ENCODE measurements around the gene PLA2G4D. TPM values are rescaled to one million over a fixed set of nuclear protein-coding genes. Genes with fewer than 3 reads are reported as not detected.
A peak's percentile ranks its signal among the peaks of the same experiment; 100 is the strongest.

Gene PLA2G4D, protein sequence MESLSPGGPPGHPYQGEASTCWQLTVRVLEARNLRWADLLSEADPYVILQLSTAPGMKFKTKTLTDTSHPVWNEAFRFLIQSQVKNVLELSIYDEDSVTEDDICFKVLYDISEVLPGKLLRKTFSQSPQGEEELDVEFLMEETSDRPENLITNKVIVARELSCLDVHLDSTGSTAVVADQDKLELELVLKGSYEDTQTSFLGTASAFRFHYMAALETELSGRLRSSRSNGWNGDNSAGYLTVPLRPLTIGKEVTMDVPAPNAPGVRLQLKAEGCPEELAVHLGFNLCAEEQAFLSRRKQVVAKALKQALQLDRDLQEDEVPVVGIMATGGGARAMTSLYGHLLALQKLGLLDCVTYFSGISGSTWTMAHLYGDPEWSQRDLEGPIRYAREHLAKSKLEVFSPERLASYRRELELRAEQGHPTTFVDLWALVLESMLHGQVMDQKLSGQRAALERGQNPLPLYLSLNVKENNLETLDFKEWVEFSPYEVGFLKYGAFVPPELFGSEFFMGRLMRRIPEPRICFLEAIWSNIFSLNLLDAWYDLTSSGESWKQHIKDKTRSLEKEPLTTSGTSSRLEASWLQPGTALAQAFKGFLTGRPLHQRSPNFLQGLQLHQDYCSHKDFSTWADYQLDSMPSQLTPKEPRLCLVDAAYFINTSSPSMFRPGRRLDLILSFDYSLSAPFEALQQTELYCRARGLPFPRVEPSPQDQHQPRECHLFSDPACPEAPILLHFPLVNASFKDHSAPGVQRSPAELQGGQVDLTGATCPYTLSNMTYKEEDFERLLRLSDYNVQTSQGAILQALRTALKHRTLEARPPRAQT
- total RNA-seq (2014; rRNA removed; shearing (Covaris generic)): 0.11 and 0.17 TPM in 2 replicates

DNA sequence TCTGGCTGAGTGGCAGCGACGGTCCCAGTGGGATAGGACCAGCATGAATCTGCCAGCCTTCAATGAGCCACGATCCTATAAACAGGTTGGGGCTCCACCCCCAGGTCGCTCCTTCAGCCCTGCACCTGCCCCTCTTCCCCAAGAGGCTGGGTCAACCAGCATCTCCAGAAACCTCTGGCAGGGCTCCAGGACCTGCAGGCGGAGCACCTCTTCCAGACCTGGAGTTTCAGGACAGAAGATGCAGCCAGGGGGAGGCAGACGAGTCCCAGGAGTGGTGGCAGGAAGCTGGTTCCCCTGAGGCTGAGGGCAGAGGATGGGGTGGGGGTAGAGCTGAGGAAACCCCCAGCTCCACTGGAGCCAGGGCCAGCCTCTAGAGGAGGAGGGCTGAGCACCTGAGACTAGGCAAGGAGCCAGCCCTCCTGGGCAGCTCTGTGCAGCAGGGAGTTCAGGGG, at the start of gene PLA2G4D:
TSS of gene PLA2G4D (minus strand) at position 51 of the 452 bp plus-strand sequence. CDS start 103 bp downstream, outside the sequence.
- H3K27me3 ChIP-seq (ENCODE audit: control insufficient read depth, insufficient read depth, low read length): no peaks in the 10 kb centered on the region; the same call in 1 of the 2 replicates
- peak; percentile 49 for DNase-seq

DNA sequence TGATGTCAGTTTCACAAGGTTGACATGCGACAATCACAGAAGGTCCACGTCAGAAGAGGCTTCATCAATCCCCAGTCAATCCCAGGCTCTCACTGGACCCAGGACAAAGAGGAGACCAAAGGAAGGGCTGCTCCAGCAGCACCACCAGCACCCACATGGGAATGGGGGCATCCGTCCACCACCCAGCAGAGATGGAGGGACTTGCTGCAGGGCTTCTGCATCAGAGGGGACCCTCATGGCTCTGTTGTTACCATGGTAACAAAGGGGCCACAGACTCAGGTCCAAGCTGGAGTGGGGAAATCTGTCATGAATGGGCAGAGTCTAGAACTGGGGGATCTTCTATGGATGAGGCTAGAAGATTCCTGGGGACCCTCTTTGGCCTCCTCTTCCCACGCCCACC, 49.0 kb upstream of the PLA2G4D start:
- H3K4me3 ChIP-seq (ENCODE audit: insufficient read depth, low read depth, low read length): no peak overlapping the region
- H3K27me3 ChIP-seq (ENCODE audit: control insufficient read depth, insufficient read depth, low read length): no peaks in the 10 kb centered on the region
- no peak for DNase-seq
- no peaks in the 10 kb centered on the region for H3K36me3 ChIP-seq (replicated peaks; ENCODE audit: control insufficient read depth, insufficient read depth, low read length)

More for the DNA sequence above, at the start of gene PLA2G4D:
- no peak within 1 kb of the TSS for H3K4me3 ChIP-seq (ENCODE audit: insufficient read depth, low read depth, low read length)
- H3K36me3 ChIP-seq (replicated peaks; ENCODE audit: control insufficient read depth, insufficient read depth, low read length): no peaks in the 10 kb centered on the region

DNA sequence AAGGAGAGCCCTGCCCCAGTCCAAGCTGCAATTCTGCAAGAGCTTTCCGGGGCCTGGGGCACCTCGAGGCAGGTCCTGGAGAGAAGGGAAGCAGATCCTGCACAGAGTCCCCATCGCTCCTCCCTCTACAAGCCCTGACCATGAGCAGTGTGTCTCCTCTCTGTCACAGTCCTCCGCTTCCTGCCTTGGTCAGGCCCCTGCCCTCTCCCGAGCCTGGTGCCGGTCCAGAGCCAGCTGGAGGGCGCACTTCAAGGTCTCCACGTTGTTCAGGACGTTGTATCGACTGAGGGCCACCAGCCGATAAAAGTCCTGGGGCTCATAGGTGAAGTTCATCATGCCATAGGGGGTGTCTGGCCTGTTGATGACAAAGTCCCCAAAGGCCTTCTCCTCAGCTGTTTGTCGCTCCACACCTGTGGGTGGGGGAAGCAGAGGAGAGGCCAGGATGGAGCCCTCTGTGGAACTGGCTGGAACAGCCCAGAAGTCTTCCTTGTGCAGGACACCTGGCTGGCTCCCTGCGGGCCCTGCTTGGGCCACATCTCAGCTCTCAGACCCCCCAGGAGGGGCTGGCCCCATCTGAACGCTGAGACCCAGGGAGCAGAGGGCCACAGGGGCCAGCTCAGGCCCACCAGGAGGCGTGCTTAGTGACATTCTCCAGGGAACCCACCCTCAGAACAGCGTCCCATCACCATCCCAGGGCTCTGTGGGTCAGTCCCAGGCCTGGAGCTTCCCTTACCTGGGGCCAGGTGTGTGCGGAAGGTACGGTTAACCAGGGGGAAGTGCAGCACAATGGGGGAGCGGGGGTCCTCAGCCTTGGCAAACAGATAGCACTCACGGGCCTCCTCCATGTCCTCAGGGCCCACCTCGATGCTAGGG, 47.7 kb upstream of the PLA2G4D start:
- H3K27me3 ChIP-seq (ENCODE audit: control insufficient read depth, insufficient read depth, low read length): no peaks in the 10 kb centered on the region
- no peaks in the 10 kb centered on the region for H3K36me3 ChIP-seq (replicated peaks; ENCODE audit: control insufficient read depth, insufficient read depth, low read length)
- H3K4me3 ChIP-seq (ENCODE audit: insufficient read depth, low read depth, low read length): no peak overlapping the region
- peak; percentile 14 for DNase-seq

DNA sequence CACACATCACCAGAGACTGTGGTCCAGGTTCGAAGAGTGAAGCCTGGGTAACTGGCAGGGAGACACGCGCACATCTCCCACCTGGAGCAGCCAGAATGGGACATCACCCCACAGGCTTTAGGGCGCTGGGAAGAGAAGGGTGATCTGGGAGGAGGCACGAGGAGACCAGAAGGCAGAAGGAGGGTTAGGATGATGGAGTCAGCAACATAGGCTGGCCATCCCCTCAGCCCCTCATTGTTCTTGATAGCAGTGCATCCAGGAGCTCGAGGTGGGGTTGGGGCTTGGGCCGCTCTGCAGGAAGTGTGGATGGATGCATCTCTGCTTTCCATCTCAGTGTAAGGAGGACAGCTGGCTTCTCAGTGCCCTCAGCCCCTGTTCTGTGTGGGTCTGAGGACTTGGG, 46.9 kb upstream of the PLA2G4D start:
- H3K4me3 ChIP-seq (ENCODE audit: insufficient read depth, low read depth, low read length): no peak overlapping the region
- H3K36me3 ChIP-seq (replicated peaks; ENCODE audit: control insufficient read depth, insufficient read depth, low read length): no peaks in the 10 kb centered on the region
- no peak for DNase-seq
- H3K27me3 ChIP-seq (ENCODE audit: control insufficient read depth, insufficient read depth, low read length): no peaks in the 10 kb centered on the region

DNA sequence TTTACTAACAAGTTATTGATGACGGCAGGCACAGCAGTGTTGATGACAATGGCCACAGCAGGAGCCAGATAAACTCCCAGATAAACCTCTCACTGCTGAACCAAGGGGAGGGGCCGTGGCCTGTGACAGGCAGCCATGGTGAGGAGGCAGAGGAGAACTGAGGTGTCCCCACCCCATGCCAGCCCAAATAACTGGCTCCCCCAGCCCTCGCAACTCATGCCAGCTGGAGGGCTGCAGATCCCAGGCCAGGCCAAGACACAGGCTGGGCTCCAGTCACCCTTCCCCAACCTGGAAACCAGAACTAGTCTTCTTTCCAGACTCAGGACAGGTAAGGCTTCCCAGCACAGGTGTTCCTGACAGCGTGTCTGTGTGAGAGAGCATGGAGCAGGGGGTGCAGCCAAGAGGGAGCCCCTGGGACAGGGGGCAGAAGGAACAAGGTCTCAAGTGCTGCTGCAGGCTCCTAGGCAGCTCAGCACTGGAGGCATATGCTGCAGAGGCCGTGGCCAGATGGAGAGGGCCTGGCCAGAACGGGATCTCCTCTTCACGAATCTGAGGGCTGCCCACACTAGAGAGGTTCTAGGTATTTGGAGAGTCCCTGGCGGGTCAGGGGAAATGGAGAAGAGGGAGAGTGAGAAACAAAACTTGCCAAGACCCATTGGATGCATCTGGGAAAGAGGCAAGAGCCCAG, 46.2 kb upstream of the PLA2G4D start:
- H3K27me3 ChIP-seq (ENCODE audit: control insufficient read depth, insufficient read depth, low read length): no peaks in the 10 kb centered on the region
- DNase-seq: peak; percentile 21
- no peak overlapping the region for H3K4me3 ChIP-seq (ENCODE audit: insufficient read depth, low read depth, low read length)
- no peaks in the 10 kb centered on the region for H3K36me3 ChIP-seq (replicated peaks; ENCODE audit: control insufficient read depth, insufficient read depth, low read length)

DNA sequence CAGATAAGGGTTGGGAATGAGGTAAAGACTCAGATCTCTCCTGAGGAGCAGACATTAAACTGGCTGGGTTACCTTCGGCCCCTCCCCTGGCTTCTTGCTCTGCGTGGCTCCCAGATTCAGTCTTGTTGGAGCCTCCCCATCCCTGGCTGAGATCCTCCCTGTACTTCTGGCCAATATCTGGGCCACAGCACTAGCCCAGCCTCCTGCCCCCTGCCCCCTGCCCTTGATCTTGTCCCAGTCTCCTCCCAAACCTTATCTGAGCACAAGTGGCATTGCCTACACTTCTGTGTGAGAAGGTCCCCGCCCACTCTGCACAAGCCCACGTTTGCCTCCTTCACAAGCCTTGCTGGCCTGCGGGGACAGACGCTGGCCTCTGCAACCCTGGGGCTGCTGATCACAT, 45.2 kb upstream of the PLA2G4D start:
- Histone ChIP-seq H3K36me3 (replicated peaks; ENCODE audit: control insufficient read depth, insufficient read depth, low read length) (no peaks in the 10 kb centered on the region), H3K4me3 (ENCODE audit: insufficient read depth, low read depth, low read length) (no peak overlapping the region), H3K27me3 (ENCODE audit: control insufficient read depth, insufficient read depth, low read length) (no peaks in the 10 kb centered on the region)
- peak; percentile 3 for DNase-seq

DNA sequence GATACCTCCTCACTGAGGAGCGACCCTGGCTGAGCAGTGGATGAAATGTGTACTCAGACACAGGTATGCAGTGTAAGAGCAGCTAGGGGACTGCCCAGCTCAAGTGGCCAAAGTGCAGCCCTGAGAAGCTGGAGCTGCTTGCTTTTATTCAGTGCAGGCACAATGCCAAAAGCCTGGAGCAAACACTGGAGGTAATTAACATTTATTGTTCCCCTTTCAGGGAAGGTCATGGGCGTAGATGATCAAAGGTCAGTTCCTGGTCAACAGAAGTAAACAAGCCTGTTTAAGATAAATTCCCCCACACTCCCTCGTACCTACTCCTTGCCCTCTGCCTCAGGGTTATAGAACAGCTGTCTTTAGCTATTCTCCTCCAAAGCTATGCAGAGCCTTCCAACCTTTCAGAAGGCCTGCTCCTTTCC, 44.6 kb upstream of the PLA2G4D start:
- H3K36me3 ChIP-seq (replicated peaks; ENCODE audit: control insufficient read depth, insufficient read depth, low read length): no peaks in the 10 kb centered on the region
- H3K27me3 ChIP-seq (ENCODE audit: control insufficient read depth, insufficient read depth, low read length): no peaks in the 10 kb centered on the region
- H3K4me3 ChIP-seq (ENCODE audit: insufficient read depth, low read depth, low read length): no peak overlapping the region
- DNase-seq: no peak

DNA sequence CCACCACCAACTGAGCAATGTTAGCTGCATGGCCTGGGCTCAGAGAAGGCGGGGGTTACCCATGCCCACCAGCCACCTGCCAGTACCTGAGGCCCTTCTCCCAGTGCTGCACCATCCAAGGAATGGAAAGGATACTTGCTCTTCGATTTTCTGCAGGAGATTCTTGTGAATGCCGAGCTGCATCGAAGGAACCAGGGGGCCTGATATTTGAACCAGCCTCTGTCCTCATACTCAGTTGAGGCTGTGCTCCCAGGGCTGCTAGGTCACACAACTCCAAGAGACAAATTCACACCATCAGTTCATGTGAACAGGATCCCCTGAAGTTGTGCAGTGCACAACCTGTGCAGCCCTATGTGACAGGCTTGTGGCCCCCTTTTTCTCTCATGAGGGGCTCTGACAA, 44.0 kb upstream of the PLA2G4D start:
- no peak overlapping the region for H3K4me3 ChIP-seq (ENCODE audit: insufficient read depth, low read depth, low read length)
- DNase-seq: no peak
- H3K36me3 ChIP-seq (replicated peaks; ENCODE audit: control insufficient read depth, insufficient read depth, low read length): no peaks in the 10 kb centered on the region

DNA sequence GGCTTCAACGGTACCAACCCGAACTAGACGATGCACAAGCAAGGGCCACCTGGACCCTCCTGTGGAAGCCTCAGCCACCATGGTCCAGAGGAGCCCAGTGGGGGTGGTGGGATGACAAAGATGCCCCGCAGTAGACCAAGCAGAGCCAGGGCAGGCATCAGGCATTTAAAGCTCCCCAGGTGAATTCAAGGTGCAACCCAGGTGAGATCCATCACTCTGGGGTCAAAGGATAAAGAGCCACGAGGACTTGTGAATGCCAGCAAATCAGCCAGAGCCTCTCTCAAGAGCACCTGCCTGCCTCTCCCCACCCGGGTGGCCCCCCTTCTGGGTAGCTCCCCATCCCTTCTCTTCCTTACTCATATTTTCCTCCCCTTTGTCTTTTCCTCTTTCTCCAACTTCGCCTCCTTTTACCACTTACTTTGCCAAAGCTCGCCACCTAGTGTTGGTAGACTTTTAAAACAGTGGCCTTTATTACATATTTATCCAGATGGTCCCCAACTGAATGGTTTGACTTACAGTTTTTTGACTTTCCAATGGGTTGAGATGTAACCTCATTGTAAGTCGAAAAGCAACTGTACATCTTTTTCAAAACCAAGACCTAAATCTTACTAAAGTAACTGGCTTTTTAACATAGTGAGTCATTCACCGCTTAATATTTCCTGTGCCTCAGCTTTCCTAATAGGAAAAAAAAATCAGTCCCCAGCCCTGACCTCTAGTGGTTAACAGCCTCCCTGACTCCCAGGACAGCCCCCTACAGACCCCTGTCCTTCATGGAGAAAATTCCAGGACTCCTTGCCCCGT, 43.3 kb upstream of the PLA2G4D start:
- peak; percentile 91 for DNase-seq
- Histone ChIP-seq H3K36me3 (replicated peaks; ENCODE audit: control insufficient read depth, insufficient read depth, low read length) (no peaks in the 10 kb centered on the region), H3K4me3 (ENCODE audit: insufficient read depth, low read depth, low read length) (no peak overlapping the region), H3K27me3 (ENCODE audit: control insufficient read depth, insufficient read depth, low read length) (no peaks in the 10 kb centered on the region)

More for the DNA sequence above, 44.0 kb upstream of the PLA2G4D start:
- H3K27me3 ChIP-seq (ENCODE audit: control insufficient read depth, insufficient read depth, low read length): no peaks in the 10 kb centered on the region

DNA sequence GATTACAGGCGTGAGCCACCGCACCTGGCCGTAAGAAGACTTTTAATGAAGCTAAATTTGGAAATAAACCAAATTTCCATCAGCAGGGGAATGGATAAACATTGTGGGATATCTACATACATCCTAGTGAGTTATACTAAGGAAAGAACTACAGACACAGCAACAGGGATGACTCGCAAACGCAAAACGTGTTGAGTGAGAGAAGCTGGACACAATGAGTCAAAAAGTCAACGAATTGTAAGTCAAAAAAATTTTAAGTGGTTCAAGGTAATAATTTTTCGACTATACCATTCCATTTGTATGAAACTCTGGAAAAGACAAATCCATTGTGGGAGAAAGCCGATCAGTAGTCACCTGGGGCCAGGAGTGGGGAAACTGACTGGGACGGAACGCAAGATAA, 42.2 kb upstream of the PLA2G4D start:
- H3K27me3 ChIP-seq (ENCODE audit: control insufficient read depth, insufficient read depth, low read length): no peaks in the 10 kb centered on the region
- H3K4me3 ChIP-seq (ENCODE audit: insufficient read depth, low read depth, low read length): no peak overlapping the region
- no peaks in the 10 kb centered on the region for H3K36me3 ChIP-seq (replicated peaks; ENCODE audit: control insufficient read depth, insufficient read depth, low read length)
- no peak for DNase-seq

DNA sequence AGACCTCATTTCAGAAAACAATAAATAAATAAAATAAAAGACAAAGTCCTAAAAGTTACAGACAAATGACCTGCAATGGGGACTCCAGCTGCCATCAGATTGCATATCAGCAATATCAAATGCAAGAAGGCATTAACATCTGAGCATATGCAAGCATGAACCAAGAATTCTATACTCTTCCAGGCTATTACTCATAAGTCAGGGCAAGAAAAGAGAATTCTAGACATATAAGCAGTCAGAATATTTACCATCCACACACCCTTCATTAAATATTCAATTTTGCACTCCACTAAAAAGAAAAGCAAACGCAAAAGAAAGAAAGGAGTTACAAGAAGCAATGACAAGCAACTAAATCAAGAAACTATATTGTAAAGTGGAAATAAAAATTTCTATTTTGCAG, 41.0 kb upstream of the PLA2G4D start:
- Histone ChIP-seq H3K36me3 (replicated peaks; ENCODE audit: control insufficient read depth, insufficient read depth, low read length) (no peaks in the 10 kb centered on the region), H3K4me3 (ENCODE audit: insufficient read depth, low read depth, low read length) (no peak overlapping the region), H3K27me3 (ENCODE audit: control insufficient read depth, insufficient read depth, low read length) (no peaks in the 10 kb centered on the region)
- DNase-seq: no peak

DNA sequence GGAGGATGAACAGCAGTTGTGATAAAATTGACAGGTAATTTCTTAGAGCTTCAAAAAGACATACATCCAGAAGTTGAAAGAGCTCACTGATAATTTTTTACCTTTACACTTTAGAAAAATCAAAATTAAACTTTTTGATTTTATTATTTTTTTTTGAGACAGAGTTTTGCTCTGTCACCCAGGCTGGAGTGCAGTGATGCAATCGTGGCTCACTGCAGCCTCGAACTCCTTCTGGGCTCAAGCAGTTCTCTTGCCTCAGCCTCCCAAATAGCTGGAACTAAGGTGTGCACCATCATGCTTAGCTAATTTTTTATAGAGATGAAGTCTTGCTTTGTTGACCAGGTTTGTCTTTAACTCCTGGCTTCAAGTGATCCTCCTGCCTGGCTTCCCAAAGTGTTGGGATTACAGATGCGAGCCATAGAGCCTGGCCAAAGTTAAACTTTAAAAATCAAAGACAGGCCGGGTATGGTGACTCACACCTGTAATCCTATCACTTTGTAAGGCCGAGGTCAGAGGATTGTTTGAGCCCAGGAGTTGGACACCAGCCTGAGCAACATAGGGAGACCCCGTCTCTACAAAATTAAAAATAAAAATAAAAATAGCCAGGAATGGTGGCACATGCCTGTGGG, 40.4 kb upstream of the PLA2G4D start:
- H3K27me3 ChIP-seq (ENCODE audit: control insufficient read depth, insufficient read depth, low read length): no peaks in the 10 kb centered on the region
- H3K4me3 ChIP-seq (ENCODE audit: insufficient read depth, low read depth, low read length): no peak overlapping the region
- no peaks in the 10 kb centered on the region for H3K36me3 ChIP-seq (replicated peaks; ENCODE audit: control insufficient read depth, insufficient read depth, low read length)
- no peak for DNase-seq
